Measurements from ENCODE around the gene HPD.
"Not testable (repeated sequence)": the region's sequence is repeated elsewhere in the genome, so short reads cannot be mapped to it uniquely, and the experiment has no call there.

The HPD gene

GRCh38 chr12:121858662-121859572 is at the start of gene HPD:
Gene HPD, minus strand, starts transcription at chr12:121858859. Its CDS starts 36 bp downstream, at chr12:121858823.
- peak; percentile 28 for DNase-seq (ENCODE audit: low spot score)

DNA sequence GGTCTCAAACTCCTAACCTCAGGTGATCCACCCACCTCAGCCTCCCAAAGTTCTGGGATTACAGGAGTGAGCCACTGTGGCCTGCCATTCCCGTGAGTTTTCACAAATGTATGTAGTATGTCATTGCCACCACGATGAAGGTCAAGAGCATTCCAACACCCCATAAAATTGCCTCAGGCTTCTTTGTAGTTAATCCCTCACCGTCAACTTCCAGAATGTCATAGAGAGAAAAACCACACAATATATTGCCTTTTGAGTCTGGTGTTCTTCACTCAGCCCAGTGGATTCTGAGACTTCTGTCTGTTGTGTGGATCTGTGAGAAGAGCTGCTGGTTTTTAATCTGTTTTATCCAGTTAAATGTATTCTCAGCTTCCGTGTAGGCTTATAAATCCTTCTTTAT is 47.1 kb upstream of the HPD start:
- DNase-seq (ENCODE audit: low spot score) = no peak

DNA sequence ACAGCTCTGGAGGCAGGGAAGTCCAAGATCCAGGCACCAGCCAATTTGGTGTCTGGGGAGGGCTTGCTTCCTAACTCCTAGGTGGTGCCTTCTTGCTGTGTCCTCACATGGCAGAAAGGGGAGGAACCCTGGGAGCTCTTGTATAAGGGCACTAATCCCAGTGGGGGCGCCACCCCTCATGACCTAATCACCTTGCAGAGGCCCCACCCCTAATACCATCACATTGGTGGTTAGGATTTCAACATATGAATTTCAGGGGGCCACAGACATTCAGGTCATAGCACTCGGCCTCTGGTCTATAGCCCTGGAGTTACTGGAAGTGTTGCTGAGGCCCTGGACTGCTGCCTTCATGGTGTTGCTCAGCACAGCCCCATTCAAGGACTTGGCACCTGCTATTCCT is 44.5 kb upstream of the HPD start:
- no peak for DNase-seq (ENCODE audit: low spot score)

DNA sequence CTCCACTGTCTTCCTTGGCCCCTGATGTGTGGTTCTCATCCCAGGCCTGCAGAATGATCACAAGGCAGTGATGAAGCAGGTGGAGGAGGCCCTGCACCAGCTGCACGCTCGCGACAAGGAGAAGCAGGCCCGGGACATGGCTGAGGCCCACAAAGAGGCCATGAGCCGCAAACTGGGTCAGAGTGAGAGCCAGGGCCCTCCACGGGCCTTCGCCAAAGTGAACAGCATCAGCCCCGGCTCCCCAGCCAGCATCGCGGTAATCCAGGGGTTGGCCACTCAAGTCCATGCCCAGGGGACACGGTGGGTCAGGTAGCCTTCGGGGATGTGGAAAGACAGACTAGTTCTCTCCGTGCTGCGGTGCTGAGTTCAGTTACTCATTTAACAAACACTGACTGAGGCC is 40.9 kb upstream of the HPD start:
- DNase-seq (ENCODE audit: low spot score) = no peak

GRCh38 chr12:121898287-121898686 is 39.6 kb upstream of the HPD start:
- DNase-seq (ENCODE audit: low spot score) = no peak

- DNase-seq (ENCODE audit: low spot score) = peak; percentile 69
These were observed 36.0 kb upstream of the HPD start for GRCh38 chr12:121894633-121895032.

- DNase-seq (ENCODE audit: low spot score) = no peak
These were observed 35.4 kb upstream of the HPD start for GRCh38 chr12:121893961-121894460.

DNA sequence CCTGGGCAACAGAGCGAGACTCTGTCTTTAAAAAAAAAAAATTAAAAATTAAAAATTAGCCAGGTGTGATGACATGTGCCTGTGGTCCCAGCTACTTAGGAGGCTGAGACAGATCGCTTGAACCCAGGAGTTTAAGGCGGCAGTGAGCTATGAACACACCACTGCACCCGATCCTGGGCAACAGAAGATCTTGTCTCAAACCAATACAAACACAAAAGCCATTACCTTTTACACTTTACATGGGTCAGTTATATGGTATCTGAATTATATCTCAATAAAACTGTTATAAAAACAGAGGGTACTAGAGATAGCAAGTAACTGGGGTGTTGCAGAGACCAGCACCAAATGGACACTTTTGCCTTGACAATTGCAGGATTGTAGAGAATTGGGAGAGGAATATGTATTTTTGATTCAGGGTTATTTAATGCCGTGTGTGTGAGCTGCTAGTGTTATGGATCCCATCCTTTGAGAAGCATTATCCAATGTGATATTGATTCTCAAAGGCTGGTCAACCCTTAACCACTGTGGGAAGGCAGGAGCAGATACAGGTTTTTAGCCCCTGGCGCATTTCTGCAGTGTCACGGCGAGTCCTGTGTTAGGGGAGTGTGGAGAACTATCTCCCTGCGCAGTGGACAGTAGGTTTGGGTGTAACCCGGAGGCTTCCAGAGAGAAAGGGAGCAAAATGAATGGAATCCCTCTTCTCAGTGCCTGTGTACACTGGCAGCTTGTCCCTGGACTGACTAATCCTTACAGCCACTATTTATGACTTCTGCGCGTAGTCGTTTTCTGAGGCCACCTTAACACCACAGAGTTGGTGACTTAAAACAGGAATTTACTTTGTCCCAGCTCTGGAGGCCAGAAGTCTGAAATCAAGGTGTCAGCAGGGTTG is 34.3 kb upstream of the HPD start:
- no peak for DNase-seq (ENCODE audit: low spot score)

GRCh38 chr12:121889661-121890060 is 31.0 kb upstream of the HPD start:
- DNase-seq (ENCODE audit: low spot score) = not testable (repeated sequence)

GRCh38 chr12:121889274-121889624 is 30.6 kb upstream of the HPD start:
- no peak for DNase-seq (ENCODE audit: low spot score)

- peak; percentile 97 for DNase-seq (ENCODE audit: low spot score)
These were observed 30.0 kb upstream of the HPD start, which contains the start of gene PSMD9 for GRCh38 chr12:121888478-121889273. Gene PSMD9, plus strand, starts transcription at chr12:121888790. Its CDS starts 67 bp downstream, at chr12:121888857.

DNA sequence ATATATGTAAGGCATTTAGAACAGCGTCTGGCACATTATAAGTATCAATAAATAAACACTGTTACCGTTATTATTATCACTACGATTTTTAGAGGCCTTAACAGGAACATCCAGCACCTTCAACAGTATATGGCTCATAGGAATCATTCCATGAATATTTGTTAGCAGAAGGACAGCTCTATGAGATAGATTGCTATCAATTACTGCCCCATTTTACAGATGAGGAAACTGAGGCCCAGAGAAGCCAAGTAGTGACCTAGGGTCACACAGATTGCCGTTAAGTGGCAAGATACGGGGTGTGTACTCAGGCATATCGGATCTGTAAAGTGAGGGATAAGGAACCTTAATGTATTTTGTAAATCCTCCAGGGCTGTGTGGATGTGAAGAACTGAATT is 29.4 kb upstream of the HPD start:
- no peak for DNase-seq (ENCODE audit: low spot score)

DNA sequence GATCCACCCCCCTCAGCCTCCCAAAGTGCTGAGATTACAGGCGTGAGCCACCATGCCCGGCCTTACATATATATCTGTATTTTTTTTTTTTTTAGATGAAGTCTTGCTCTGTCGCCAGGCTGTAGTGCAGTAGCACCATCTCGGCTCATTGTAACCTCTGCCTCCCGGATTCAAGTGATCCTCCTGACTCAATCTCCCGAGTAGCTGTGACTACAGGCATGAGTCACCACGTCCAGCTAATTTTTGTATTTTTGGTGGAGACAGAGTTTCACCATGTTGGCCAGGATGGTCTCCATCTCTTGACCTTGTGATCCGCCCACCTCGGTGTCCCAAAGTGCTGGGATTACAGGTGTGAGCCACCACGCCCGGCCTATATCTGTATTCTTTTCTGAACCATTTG is 26.5 kb upstream of the HPD start:
- not testable (repeated sequence) for DNase-seq (ENCODE audit: low spot score)

DNA sequence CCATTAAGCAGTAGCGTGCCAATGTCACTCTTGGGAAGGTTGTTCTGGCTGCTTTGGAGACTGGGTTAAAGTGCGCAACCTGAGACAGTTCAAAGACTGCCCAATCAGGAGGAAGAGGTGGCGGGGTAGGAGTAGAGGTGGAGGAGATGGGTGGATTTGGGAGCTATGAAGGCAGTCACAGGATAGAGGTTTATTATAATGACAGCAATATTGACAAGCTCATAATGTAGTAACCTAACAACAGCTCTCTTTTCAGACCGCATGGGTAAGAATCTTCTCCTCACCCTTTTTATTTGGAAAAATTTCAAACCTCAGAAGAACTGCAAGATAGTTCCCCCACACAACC is 24.6 kb upstream of the HPD start:
- peak; percentile 35 for DNase-seq (ENCODE audit: low spot score)

- not testable (repeated sequence) for DNase-seq (ENCODE audit: low spot score)
These were observed 17.4 kb upstream of the HPD start for GRCh38 chr12:121876080-121876447.

DNA sequence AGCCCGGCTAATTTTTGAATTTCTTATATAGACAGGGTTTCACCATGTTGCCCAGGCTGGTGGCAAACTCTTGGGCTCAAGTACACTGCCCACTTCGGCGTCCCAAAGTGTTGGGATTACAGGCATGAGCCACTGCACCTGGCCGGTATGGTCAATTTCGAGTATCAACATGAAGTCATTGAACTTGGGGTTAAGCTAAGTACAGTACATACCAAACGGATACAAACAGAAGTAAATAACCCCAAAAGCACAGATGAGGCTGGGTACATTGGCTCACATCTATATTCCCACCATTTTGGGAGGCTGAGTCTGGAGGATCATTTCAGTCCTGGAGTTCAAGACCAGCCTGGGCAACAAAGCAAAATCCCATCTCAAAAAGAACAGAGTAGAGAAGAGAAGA is 16.9 kb upstream of the HPD start:
- no peak for DNase-seq (ENCODE audit: low spot score)

- no peak for DNase-seq (ENCODE audit: low spot score)
These were observed 15.4 kb upstream of the HPD start for GRCh38 chr12:121874071-121874470.

DNA sequence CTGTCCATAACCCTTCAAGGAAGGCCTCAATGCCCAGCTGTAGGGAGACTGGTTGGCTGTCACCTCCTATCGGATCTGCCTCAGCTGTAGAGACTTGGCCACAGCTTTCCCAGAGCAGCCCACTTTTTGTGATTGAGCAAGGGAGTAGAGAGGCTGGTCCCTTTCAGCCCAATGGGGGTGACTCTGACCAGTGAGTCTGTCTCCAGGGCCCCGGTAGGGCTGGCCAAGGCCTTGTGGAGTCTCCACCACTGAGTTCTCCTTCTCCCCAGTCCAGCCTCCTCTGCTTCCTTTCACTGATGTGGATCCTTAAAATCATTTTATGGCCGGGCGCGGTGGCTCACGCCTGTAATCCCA is 14.5 kb upstream of the HPD start:
- DNase-seq (ENCODE audit: low spot score) = no peak

- DNase-seq (ENCODE audit: low spot score) = peak; percentile 93
These were observed 14.0 kb upstream of the HPD start for GRCh38 chr12:121872546-121873215.

DNA sequence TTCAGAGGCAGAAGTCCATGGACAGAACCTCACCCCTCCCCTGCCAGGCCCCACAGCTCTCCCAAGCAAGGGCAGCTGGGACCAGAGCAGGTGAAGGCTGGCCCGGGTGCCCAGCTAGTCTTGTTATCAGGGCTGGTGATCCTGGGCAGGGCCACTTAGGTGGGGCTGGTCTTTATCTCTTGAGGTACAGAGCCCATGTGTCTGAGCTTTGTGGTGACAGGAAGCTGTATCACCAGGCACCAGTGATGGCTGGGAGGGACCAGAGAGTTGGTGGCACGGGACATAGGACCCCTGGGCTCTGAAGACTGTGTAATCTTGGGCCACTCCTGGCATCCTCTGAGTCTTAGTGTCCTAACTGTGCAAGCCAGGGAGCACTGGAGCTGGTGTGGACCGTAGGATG is 12.8 kb upstream of the HPD start:
- no peak for DNase-seq (ENCODE audit: low spot score)

DNA sequence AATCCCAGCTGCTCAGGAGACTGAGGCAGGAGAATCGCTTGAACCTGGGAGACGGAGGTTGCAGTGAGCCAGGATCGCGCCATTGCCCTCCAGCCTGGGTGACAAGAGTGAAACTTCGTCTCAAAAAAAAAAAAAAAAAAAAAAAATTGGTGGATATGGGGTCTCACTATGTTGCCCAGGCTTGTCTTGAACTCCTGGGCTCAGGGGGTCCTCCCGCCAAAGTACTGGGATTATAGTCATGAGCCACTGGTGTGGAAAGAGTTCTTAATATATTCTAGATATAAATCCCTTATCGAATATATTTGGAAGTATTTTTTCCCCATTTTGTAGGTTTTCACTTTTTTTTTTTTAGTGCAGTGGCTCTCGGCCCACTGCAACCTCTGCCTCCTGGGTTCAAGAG is 10.6 kb upstream of the HPD start:
- not testable (repeated sequence) for DNase-seq (ENCODE audit: low spot score)

- no peak for DNase-seq (ENCODE audit: low spot score)
These were observed 7.7 kb upstream of the HPD start for GRCh38 chr12:121866331-121866730.

Data from cerebellar cortex (tissue), 1 donor.